BLaER1 (cell line): ENCODE measurements around the gene ATG9A.

ENCODE experiments used
- H3K27ac ChIP-seq: shearing (Covaris generic); formaldehyde crosslinking; 2 replicates; pipeline ENCODE4 v1.8.1; 2022
- H3K27me3 ChIP-seq: shearing (Covaris generic); formaldehyde crosslinking; 2 replicates; pipeline ENCODE4 v1.8.1; 2022
- H3K36me3 ChIP-seq: shearing (Covaris generic); formaldehyde crosslinking; 2 replicates; pipeline ENCODE4 v1.8.1; 2022
- H3K4me1 ChIP-seq: shearing (Covaris generic); formaldehyde crosslinking; 2 replicates; pipeline ENCODE4 v1.8.1; 2022
- H3K4me2 ChIP-seq: shearing (Covaris generic); formaldehyde crosslinking; 2 replicates; pipeline ENCODE4 v1.8.1; 2022
- H3K4me3 ChIP-seq: shearing (Covaris generic); formaldehyde crosslinking; 2 replicates; pipeline ENCODE4 v1.8.1; 2022
- H3K9ac ChIP-seq: shearing (Covaris generic); formaldehyde crosslinking; 2 replicates; pipeline ENCODE4 v1.8.1; 2022
- H3K9me3 ChIP-seq: shearing (Covaris generic); formaldehyde crosslinking; 2 replicates; pipeline ENCODE4 v1.8.1; 2022
- H4K20me1 ChIP-seq: shearing (Covaris generic); formaldehyde crosslinking; 2 replicates; pipeline ENCODE4 v1.8.1; 2022
- Cebpa-rat ChIP-seq: shearing (Covaris generic); IDR thresholded peaks from 2 replicates; pipeline ENCODE4 v1.8.1; 2022

The ATG9A gene, protein sequence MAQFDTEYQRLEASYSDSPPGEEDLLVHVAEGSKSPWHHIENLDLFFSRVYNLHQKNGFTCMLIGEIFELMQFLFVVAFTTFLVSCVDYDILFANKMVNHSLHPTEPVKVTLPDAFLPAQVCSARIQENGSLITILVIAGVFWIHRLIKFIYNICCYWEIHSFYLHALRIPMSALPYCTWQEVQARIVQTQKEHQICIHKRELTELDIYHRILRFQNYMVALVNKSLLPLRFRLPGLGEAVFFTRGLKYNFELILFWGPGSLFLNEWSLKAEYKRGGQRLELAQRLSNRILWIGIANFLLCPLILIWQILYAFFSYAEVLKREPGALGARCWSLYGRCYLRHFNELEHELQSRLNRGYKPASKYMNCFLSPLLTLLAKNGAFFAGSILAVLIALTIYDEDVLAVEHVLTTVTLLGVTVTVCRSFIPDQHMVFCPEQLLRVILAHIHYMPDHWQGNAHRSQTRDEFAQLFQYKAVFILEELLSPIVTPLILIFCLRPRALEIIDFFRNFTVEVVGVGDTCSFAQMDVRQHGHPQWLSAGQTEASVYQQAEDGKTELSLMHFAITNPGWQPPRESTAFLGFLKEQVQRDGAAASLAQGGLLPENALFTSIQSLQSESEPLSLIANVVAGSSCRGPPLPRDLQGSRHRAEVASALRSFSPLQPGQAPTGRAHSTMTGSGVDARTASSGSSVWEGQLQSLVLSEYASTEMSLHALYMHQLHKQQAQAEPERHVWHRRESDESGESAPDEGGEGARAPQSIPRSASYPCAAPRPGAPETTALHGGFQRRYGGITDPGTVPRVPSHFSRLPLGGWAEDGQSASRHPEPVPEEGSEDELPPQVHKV

DNA sequence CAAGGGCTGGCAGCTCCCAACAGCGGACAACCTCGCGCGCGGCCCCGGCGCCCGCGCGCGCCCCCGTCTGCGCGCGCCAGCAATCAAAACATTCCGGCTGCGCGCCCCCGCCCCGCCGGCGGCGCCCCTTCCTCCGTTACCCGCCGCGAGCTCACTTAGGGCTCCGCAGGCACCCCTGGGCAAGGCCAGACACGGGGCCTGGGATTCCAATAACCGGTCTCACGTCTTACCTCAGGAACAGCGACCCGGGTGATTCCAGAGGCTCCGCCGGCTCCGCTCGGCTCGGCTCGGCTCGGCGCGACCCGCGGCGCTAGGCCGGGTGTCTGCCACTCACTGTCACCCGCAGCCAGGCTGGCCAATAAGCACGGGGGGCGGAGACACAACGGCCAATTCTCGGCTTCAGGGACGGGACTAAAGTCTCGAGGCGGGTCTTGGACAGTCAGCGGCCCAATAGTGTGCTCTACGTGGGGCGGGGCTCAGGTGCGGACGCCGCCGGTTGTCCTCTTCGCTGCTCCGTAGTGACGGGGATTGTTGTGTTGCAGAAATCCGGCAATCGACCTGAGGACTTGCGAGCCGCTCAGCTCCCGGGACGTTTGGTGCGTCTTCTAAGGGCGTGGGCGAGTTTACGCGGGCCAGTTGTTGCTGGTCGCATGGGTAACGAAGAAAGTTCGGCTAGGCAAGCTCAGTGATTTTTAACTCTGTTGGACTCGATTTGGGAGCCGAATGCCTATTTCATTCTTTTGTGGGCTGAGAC, at the start of gene ATG9A, which contains the start of gene ANKZF1:
Gene ATG9A (minus strand): TSS at position 332 of the 754 bp plus-strand sequence. CDS start 1,612 bp downstream, outside the sequence.
Gene ANKZF1 (plus strand): TSS at position 502 of the 754 bp plus-strand sequence. CDS start 452 bp downstream, outside the sequence.
- H3K27ac ChIP-seq, result peak within 1 kb of the TSS; percentile 84
- TF ChIP-seq Cebpa-rat, result no peak
- H4K20me1 ChIP-seq, result peaks cover 51% of the 10 kb centered on the region
- no peaks in the 10 kb centered on the region for H3K9me3 ChIP-seq
- H3K4me1 ChIP-seq, result peaks cover 58% of the 10 kb centered on the region
- H3K9ac ChIP-seq, result peak within 1 kb of the TSS; percentile 88
- H3K27me3 ChIP-seq, result no peaks in the 10 kb centered on the region
- peak within 1 kb of the TSS; percentile 86 for H3K4me3 ChIP-seq
- H3K4me2 ChIP-seq, result peak within 1 kb of the TSS; percentile 97
- peaks cover 48% of the 10 kb centered on the region for H3K36me3 ChIP-seq

DNA sequence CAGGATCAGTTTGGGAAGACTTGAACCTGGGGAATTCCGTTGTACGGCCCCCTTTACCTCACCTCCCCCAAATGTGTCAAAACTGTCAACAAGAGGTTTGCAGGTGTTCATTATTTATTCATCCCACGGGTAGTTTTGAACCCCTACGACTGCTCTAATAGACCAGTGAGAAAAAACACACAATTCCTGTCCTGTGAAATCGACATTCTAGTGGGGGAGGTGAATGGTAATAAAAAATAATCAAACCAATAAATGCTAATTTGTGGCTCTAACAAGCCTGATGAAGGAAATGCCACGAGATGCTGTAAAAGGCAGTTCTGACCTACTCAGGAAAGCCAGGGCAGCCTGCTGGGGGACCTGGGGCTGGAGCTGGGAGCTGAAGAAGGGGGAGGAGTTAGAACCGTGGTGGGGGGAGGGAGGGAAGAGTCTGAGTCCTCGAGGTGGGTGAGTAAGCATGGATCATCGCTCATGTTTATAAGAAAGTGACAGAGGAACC, 49.3 kb upstream of the ATG9A start:
- H3K36me3 ChIP-seq, result no peaks in the 10 kb centered on the region
- H3K4me2 ChIP-seq, result peak overlapping the region; percentile 79
- TF ChIP-seq Cebpa-rat, result no peak
- H4K20me1 ChIP-seq, result peaks cover 19% of the 10 kb centered on the region; the same call in 1 of the 2 replicates
- no peaks in the 10 kb centered on the region for H3K9me3 ChIP-seq
- peak overlapping the region; percentile 74 for H3K4me3 ChIP-seq
- H3K27ac ChIP-seq, result peak overlapping the region; percentile 76
- H3K27me3 ChIP-seq, result no peaks in the 10 kb centered on the region
- peak overlapping the region; percentile 85 for H3K9ac ChIP-seq
- peaks cover 60% of the 10 kb centered on the region for H3K4me1 ChIP-seq

DNA sequence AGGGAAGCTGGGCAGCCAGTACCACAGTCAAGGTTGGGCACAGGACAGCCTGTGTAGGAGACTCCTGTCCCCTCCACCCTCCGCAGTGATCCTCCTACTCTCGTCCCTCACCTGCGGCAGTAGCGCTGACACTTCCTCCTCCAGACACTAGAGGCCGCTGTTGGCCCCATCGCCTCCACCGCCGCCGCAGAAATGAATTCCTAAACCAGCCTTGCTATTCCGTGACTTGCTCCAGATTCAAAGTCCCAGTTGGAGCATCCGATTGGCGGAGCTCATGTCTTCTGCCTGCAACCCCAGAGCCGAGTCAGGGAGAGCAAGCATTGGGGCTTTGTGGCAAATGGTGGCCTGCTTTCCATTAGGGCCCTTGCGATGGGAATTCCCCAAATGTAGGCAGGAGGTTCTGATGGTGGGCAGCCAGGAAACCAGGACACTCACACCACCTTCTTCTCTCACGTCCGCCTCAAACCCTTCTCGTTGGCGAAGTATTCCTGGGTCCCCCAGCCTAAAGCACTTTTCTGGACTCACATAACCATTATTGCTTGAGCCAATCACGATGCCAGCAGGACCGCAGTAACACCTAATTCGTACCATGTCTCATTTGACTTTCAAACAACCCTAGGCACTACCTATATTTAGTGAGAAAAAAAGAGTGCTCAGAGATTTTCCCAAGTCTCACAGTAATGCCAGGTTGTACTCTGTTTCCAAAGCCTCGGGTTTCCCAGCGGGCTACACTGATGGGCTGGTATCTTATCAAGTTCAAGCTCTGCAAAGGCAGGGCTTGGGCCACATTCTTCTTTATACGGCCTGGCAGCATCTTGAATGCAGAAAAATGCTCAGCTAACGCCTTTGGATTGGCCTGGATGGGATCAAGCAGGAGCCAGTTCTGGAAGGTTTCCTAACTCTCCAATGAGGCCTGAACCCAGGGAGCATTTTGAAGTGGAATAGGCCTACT, 48.5 kb upstream of the ATG9A start:
- Histone ChIP-seq H3K4me3 (0 out of 2 replicates have a peak overlapping the region, but pooled peaks have one; percentile 74), H3K9ac (peak overlapping the region; percentile 85; the same call in 1 of the 2 replicates)
- no peak for TF ChIP-seq Cebpa-rat

DNA sequence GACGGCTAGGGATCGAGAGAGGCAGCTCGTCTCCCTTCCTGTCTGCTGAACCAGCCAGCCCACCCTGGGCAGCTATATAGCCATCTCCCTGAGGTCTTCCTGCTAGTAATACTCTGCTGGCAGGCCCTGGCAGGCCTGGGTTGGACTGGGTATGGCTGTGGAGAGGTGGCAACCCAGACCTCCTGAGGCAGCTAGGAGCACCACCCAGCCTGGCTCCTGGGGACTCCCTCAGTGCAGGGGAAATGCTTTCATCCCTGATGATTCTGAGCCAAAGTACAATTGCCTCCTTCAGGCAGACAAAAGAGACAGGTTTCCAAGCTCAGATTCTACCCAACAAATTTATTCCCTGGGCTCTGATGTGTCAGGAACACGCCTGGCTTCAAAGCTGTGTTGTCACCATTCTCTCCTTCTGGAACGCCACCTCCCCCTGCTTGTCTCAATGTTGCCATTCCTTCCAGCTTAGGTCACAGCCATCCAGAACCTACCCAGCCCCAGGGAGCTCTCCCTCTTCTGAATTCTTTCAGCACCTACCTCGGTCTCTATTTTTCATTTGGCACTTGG, 45.0 kb upstream of the ATG9A start:
- Histone ChIP-seq H3K4me1 (peaks cover 17% of the 10 kb centered on the region), H3K4me3 (no peak overlapping the region), H3K9ac (no peak overlapping the region), H3K27me3 (no peaks in the 10 kb centered on the region), H3K9me3 (no peaks in the 10 kb centered on the region), H4K20me1 (no peaks in the 10 kb centered on the region), H3K4me2 (no peak overlapping the region), H3K27ac (no peak overlapping the region), H3K36me3 (no peaks in the 10 kb centered on the region)
- TF ChIP-seq Cebpa-rat, result no peak

More for the DNA sequence above, 48.5 kb upstream of the ATG9A start:
- Histone ChIP-seq H3K9me3 (no peaks in the 10 kb centered on the region), H3K4me1 (peaks cover 52% of the 10 kb centered on the region), H4K20me1 (peaks cover 16% of the 10 kb centered on the region; the same call in 1 of the 2 replicates), H3K4me2 (peak overlapping the region; percentile 79), H3K27me3 (no peaks in the 10 kb centered on the region), H3K27ac (peak overlapping the region; percentile 76; the same call in 1 of the 2 replicates), H3K36me3 (no peaks in the 10 kb centered on the region)

DNA sequence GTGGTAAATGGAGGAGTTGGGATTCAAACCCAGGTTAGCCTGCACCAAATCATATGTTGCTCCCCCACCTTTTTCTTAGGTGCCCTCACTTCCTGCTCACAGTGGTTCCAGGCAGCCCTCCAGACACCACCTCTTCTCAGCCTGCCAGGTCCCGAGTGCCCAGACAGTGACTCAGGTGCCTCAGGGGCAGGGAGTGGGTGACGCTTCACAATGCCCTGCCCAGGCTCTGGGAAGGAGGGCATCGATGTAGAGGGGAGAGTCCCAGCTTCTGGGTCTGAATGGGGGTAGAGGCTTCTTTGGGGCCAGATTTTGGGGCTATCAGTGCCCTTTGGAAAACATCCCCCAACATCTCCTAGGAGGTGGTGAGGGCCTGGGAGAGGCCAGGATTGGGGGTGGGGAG, 44.5 kb upstream of the ATG9A start:
- H3K27ac ChIP-seq, result no peak overlapping the region
- no peaks in the 10 kb centered on the region for H3K36me3 ChIP-seq

DNA sequence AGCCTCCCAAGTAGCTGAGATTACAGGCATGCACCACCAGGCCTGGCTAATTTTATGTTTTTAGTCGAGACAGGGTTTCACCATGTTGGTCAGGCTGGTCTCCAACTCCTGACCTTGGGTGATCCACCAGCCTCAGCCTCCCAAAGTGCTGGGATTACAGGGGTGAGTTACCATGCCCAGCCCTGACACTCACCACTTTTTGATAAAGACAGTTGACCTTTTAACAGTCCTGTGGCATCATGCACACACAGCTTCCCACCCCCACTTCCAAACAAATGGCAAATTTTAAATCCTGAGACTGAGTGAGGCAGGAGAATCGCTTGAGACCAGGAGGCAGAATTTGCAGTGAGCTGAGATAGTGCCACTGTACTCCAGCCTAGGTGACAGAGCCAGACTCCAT, 43.6 kb upstream of the ATG9A start:
- no peak for TF ChIP-seq Cebpa-rat

More for the DNA sequence above, 44.5 kb upstream of the ATG9A start:
- no peak overlapping the region for H3K4me3 ChIP-seq
- H3K9me3 ChIP-seq, result no peaks in the 10 kb centered on the region
- H3K4me1 ChIP-seq, result peaks cover 16% of the 10 kb centered on the region
- H4K20me1 ChIP-seq, result no peaks in the 10 kb centered on the region
- no peak overlapping the region for H3K4me2 ChIP-seq
- H3K9ac ChIP-seq, result no peak overlapping the region
- TF ChIP-seq Cebpa-rat, result no peak
- H3K27me3 ChIP-seq, result no peaks in the 10 kb centered on the region

DNA sequence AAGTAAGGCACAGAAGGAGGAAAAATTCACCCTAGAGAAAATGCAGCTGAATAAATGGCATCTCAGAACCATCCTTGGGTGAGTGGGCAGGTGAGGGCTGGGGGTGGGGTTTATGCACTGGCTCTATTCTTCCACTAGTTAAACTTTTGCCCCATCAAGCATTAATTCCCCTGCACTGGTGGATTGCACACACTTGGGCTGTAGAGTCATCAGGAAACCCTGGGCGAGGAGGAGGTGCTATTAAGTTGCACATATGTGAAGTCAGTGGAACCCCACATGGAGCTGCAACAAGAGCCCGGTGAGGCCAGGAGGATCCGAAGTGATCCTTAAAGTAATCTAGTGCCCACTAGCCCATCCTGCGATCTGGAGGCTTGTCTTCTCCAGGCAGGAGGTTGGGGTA, 42.9 kb upstream of the ATG9A start:
- Histone ChIP-seq H3K4me3 (no peak overlapping the region), H3K9ac (no peak overlapping the region), H4K20me1 (no peaks in the 10 kb centered on the region), H3K27ac (no peak overlapping the region), H3K4me2 (no peak overlapping the region), H3K27me3 (no peaks in the 10 kb centered on the region), H3K9me3 (no peaks in the 10 kb centered on the region), H3K36me3 (no peaks in the 10 kb centered on the region), H3K4me1 (peaks cover under 1% of the 10 kb centered on the region; the same call in 1 of the 2 replicates)
- no peak for TF ChIP-seq Cebpa-rat

More for the DNA sequence above, 43.6 kb upstream of the ATG9A start:
- Histone ChIP-seq H3K36me3 (no peaks in the 10 kb centered on the region), H3K9me3 (no peaks in the 10 kb centered on the region), H3K27me3 (no peaks in the 10 kb centered on the region), H3K4me1 (peaks cover 6% of the 10 kb centered on the region), H3K27ac (no peak overlapping the region), H3K4me3 (no peak overlapping the region), H3K4me2 (no peak overlapping the region), H4K20me1 (no peaks in the 10 kb centered on the region), H3K9ac (no peak overlapping the region)

DNA sequence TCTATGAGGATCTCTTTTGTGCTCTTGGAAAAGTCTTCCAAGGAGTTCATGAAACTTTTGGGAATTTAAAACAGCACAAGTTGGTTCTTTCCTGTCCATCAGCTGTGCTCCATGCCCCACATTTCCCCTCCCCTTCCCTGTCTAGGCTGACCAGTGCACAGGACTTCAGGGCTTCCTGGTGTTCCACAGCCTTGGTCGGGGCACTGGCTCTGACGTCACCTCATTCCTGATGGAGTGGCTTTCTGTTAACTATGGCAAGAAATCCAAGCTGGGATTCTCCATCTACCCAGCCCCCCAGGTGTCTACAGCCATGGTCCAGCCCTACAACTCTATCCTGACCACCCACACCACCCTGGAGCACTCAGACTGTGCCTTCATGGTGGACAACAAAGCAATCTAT, 41.6 kb upstream of the ATG9A start:
- Histone ChIP-seq H3K4me2 (no peak overlapping the region), H3K9me3 (no peaks in the 10 kb centered on the region), H3K4me3 (no peak overlapping the region), H3K4me1 (0 out of 2 replicates have a peak, but pooled peaks cover 8% of the 10 kb centered on the region), H3K27me3 (no peaks in the 10 kb centered on the region), H4K20me1 (no peaks in the 10 kb centered on the region), H3K9ac (no peak overlapping the region), H3K36me3 (no peaks in the 10 kb centered on the region), H3K27ac (no peak overlapping the region)
- no peak for TF ChIP-seq Cebpa-rat
